Measurements from ENCODE around the gene SLIT2.

SLIT2 gene

GRCh38 chr4:20266215-20267082 is 14.7 kb downstream of the SLIT2 start:
- no peak for DNase-seq

GRCh38 chr4:20268028-20268427 is 16.3 kb downstream of the SLIT2 start:
- DNase-seq = no peak

GRCh38 chr4:20269320-20269719 is 17.6 kb downstream of the SLIT2 start:
- no peak for DNase-seq

GRCh38 chr4:20271950-20272349 is 20.2 kb downstream of the SLIT2 start:
- DNase-seq = no peak

- DNase-seq = no peak
Measured at GRCh38 chr4:20272411-20272872, 20.7 kb downstream of the SLIT2 start.

GRCh38 chr4:20273793-20274192 is 22.1 kb downstream of the SLIT2 start:
- no peak for DNase-seq

- DNase-seq = no peak
Measured at GRCh38 chr4:20276848-20277247, 25.1 kb downstream of the SLIT2 start.

- DNase-seq = no peak
Measured at GRCh38 chr4:20278195-20278594, 26.5 kb downstream of the SLIT2 start.

GRCh38 chr4:20279381-20279780 is 27.7 kb downstream of the SLIT2 start:
- no peak for DNase-seq

- no peak for DNase-seq
Measured at GRCh38 chr4:20281453-20281852, 29.7 kb downstream of the SLIT2 start.

- DNase-seq = no peak
Measured at GRCh38 chr4:20283039-20283438, 31.3 kb downstream of the SLIT2 start.

GRCh38 chr4:20284990-20285389 is 33.3 kb downstream of the SLIT2 start:
- no peak for DNase-seq

- no peak for DNase-seq
Measured at GRCh38 chr4:20287246-20287645, 35.5 kb downstream of the SLIT2 start.

GRCh38 chr4:20288047-20288650 is 36.4 kb downstream of the SLIT2 start:
- DNase-seq = no peak

- DNase-seq = no peak
Measured at GRCh38 chr4:20288846-20289512, 37.3 kb downstream of the SLIT2 start.

- DNase-seq = no peak
Measured at GRCh38 chr4:20289782-20290181, 38.1 kb downstream of the SLIT2 start.

- DNase-seq = no peak
Measured at GRCh38 chr4:20292739-20293138, 41.0 kb downstream of the SLIT2 start.

GRCh38 chr4:20297261-20297660 is 45.6 kb downstream of the SLIT2 start:
- no peak for DNase-seq

- DNase-seq = no peak
Measured at GRCh38 chr4:20297783-20298182, 46.1 kb downstream of the SLIT2 start.

GRCh38 chr4:20298455-20298854 is 46.8 kb downstream of the SLIT2 start:
- DNase-seq = no peak

GRCh38 chr4:20298986-20299385 is 47.3 kb downstream of the SLIT2 start:
- no peak for DNase-seq

- no peak for DNase-seq
Measured at GRCh38 chr4:20299515-20299914, 47.8 kb downstream of the SLIT2 start.

GRCh38 chr4:20301161-20301560 is 49.5 kb downstream of the SLIT2 start:
- DNase-seq = no peak
